Heart right ventricle (tissue), 16 donors: ENCODE results near the gene ZBED2. TPM values are rescaled to one million over a fixed set of nuclear protein-coding genes. Genes with fewer than 3 reads are reported as not detected.

ENCODE experiments used
- ATAC-seq, 8 donors: fragments of 200-7000 bp; cut with Tn5 transposase; one replicate each; pipeline ENCODE4 v1.9.1; 2020; ENCODE audit warnings: mild to moderate bottlenecking in 8 of 8, moderate library complexity in 8 of 8, moderate number of reproducible peaks in 1 of 8
- DNase-seq, 2 donors: peaks; one replicate each; pipeline ENCODE4 v3.0.0-alpha.2; 2020
- H3K27ac ChIP-seq, 10 donors: fragments of 200-600 bp; sonication (generic) in 2 of 10; one replicate each; pipeline versions ENCODE4 v1.5.0 to v1.8.0; 2020 to 2022; ENCODE audit warnings: mild to moderate bottlenecking in 3 of 10
- H3K27me3 ChIP-seq, 7 donors: fragments of 200-600 bp; one replicate each; pipeline ENCODE4 v1.8.0; 2021 to 2022; ENCODE audit warnings: mild to moderate bottlenecking in 2 of 7
- H3K36me3 ChIP-seq, 9 donors: fragments of 200-600 bp; sonication (generic) in 1 of 9; one replicate each; pipeline versions ENCODE4 v1.5.0 to v1.8.0; 2020 to 2022; ENCODE audit warnings: mild to moderate bottlenecking in 2 of 9
- H3K4me1 ChIP-seq, 9 donors: fragments of 200-600 bp; sonication (generic) in 1 of 9; one replicate each; pipeline versions ENCODE4 v1.5.0 to v1.8.0; 2020 to 2022; ENCODE audit warnings: mild to moderate bottlenecking in 4 of 9
- H3K4me3 ChIP-seq, 10 donors: fragments of 200-600 bp; sonication (generic) in 2 of 10; one replicate each; pipeline versions ENCODE4 v1.5.0 to v1.8.0; 2020 to 2022; ENCODE audit warnings: mild to moderate bottlenecking in 7 of 10, moderate library complexity in 2 of 10
- H3K9me3 ChIP-seq, 11 donors: fragments of 200-600 bp in 10 of 11; sonication (generic) in 2 of 11; one replicate each; pipeline versions ENCODE4 v1.5.0 to v1.8.0; 2013 to 2022; ENCODE audit warnings: mild to moderate bottlenecking in 2 of 11, control low read depth in 1 of 11, moderate library complexity in 1 of 11
- WGBS, 2 donors: extraction: QIAGEN DNeasy Blood & Tissue Kit; methylation state at CpG; one replicate each; pipeline ENCODE4 v1.1.7; 2013; ENCODE audit warnings: inconsistent platforms in 1 of 2; 5-methylcytosine and 5-hydroxymethylcytosine counted together
- intact Hi-C, 10 donors: fragments of 100-400 bp; cut with DNase I; formaldehyde crosslinking; loops; one replicate each; pipeline versions ENCODE4 v1.11.1 to v1.14.2; 2022
- polyA plus RNA-seq, 2 donors: library from polyadenylated mRNA; stranded (reverse); fragments of 200-250 nt; gene quantifications; one replicate each; pipeline ENCODE4 v1.2.3, GENCODE V29; 2013
- total RNA-seq, 10 donors: library from RNA; stranded (reverse); fragmentation: NEBNext Ultra II Directional in 3 of 10; extraction: Animal tissue kit (Norgen Biotek cat#: 25700) in 3 of 10; gene quantifications; one replicate each; pipeline versions ENCODE4 v1.2.1 to v1.2.4, GENCODE V29; 2021 to 2023
- TF ChIP-seq, protein P1 (sequence below), 9 donors: fragments of 200-600 bp; sonication (generic) in 2 of 9; IDR thresholded peaks; one replicate each; pipeline versions ENCODE4 v1.5.0 to v1.8.0; 2021 to 2022; ENCODE audit warnings: antibody characterized with exemption in 9 of 9, mild to moderate bottlenecking in 5 of 9, moderate library complexity in 1 of 9
- donor health status: Arrhythmogenic right ventricular cardiomyopathy.
- donor health status: ischemic (EF 13 %, LVEDD 7.1; RV severe dilation, severe dysfunction).
- donor health status: healthy with polysubstance abuse.
- donor health status: DM: no; HTN: yes; CAD: no.
- donor health status: DM: no; HTN: no; CAD: no.
- donor health status: ischemic (EF 25% LVEDD 6.9; RV normal size, moderate dysfunction).
- donor health status: ischemic (EF 25% LVEDD 5.7; RV mildly dilated, moderate dysfunction).
- donor health status: healthy.
- donor health status: DM: yes; HTN: yes; CAD: no.
- donor health status: Ischemic cardiomyopathy.
- donor health status: ischemic (EF 35%, LVEDD 5.7; RV mildly dilated, moderate dysfunction).
- donor health status: nonischemic (EF 11% LVEDD 7.7; RV severe dilation, severe dysfunction).
- donor health status: DM: yes; HTN: yes; CAD: no.
- donor health status: PGD.
- donor health status: ischemic (EF 29% LVEDD 5.4; RV normal size, mild dysfunction).
- donor health status: nonischemic (EF 23%, LVEDD 6.1; RV moderate dilation, normal function).

The ZBED2 gene
- total and polyA plus RNA-seq, 12 donors, result 0.83 TPM; not detected in 11

- DNase-seq, result no peak
- no peak for ATAC-seq
- 64 to 67% methylated on average over 2 of the region's 2 CpGs for WGBS, 2 donors
- Histone ChIP-seq H3K27ac (no peak overlapping the region), H3K9me3 (peaks cover 0 to 31% (median 0%) of the 10 kb centered on the region in 11 donors), H3K36me3 (no peaks in the 10 kb centered on the region), H3K4me1 (no peaks in the 10 kb centered on the region), H3K27me3 (no peaks in the 10 kb centered on the region), H3K4me3 (no peak overlapping the region)
- TF ChIP-seq, protein P1, sequence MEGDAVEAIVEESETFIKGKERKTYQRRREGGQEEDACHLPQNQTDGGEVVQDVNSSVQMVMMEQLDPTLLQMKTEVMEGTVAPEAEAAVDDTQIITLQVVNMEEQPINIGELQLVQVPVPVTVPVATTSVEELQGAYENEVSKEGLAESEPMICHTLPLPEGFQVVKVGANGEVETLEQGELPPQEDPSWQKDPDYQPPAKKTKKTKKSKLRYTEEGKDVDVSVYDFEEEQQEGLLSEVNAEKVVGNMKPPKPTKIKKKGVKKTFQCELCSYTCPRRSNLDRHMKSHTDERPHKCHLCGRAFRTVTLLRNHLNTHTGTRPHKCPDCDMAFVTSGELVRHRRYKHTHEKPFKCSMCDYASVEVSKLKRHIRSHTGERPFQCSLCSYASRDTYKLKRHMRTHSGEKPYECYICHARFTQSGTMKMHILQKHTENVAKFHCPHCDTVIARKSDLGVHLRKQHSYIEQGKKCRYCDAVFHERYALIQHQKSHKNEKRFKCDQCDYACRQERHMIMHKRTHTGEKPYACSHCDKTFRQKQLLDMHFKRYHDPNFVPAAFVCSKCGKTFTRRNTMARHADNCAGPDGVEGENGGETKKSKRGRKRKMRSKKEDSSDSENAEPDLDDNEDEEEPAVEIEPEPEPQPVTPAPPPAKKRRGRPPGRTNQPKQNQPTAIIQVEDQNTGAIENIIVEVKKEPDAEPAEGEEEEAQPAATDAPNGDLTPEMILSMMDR (IDR thresholded peaks at IDR 0.05), result no peak
- intact Hi-C loops, result no loop called here
Measured at GRCh38 chr3:111627092-111627491, 31.9 kb upstream of the ZBED2 start.

GRCh38 chr3:111621535-111621934, 26.4 kb upstream of the ZBED2 start:
- no peak overlapping the region for H3K27ac ChIP-seq
- intact Hi-C loops, result no loop called here
- ATAC-seq (no peak), DNase-seq (no peak)
- H3K9me3 ChIP-seq, result no peaks in the 10 kb centered on the region
- H3K27me3 ChIP-seq, result peaks cover 0 to 5% (median 0%) of the 10 kb centered on the region in 7 donors
- H3K4me1 ChIP-seq, result no peaks in the 10 kb centered on the region
- 44 to 46% methylated on average over 5 of the region's 5 CpGs for WGBS, 2 donors
- H3K4me3 ChIP-seq, result no peak overlapping the region
- no peaks in the 10 kb centered on the region for H3K36me3 ChIP-seq
- TF ChIP-seq, protein P1 (IDR thresholded peaks at IDR 0.05), result peak in 4 of 9 donors; percentile 8 to 38 (median 20)

DNA sequence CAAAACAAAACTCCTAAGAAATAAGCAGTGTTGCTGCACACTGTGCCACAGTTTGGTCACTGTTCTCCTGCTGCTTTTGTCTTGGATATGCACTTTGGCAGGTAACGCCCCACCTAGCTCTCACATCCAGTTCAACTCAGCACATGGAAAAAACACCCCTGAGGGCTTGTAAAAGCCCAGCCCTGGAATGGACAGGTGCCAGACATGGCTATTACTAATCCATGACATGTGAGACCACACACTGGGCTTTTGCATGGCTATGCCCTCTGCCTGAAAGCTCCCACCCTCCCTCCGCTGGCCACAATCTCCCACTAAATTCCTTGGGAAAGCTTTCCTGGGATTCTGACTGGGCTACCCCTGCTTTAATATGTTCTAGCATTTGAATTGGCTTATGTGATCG, 24.7 kb upstream of the ZBED2 start:
- 76 to 81% methylated on average over 3 of the region's 3 CpGs for WGBS, 2 donors
- TF ChIP-seq, protein P1 (IDR thresholded peaks at IDR 0.05), result no peak
- intact Hi-C loops, result no loop called here
- H3K27ac ChIP-seq, result no peak overlapping the region
- DNase-seq (no peak), ATAC-seq (no peak)
- H3K4me1 ChIP-seq, result no peaks in the 10 kb centered on the region
- H3K9me3 ChIP-seq, result no peaks in the 10 kb centered on the region
- no peak overlapping the region for H3K4me3 ChIP-seq
- H3K27me3 ChIP-seq, result peaks cover 0 to 5% (median 0%) of the 10 kb centered on the region in 7 donors
- no peaks in the 10 kb centered on the region for H3K36me3 ChIP-seq

GRCh38 chr3:111618945-111619344, 23.8 kb upstream of the ZBED2 start:
- intact Hi-C loops, result no loop called here
- Histone ChIP-seq H3K4me1 (no peaks in the 10 kb centered on the region), H3K36me3 (no peaks in the 10 kb centered on the region), H3K27ac (no peak overlapping the region), H3K9me3 (no peaks in the 10 kb centered on the region), H3K27me3 (peaks cover 0 to 5% (median 0%) of the 10 kb centered on the region in 7 donors), H3K4me3 (no peak overlapping the region)
- TF ChIP-seq, protein P1 (IDR thresholded peaks at IDR 0.05), result no peak
- DNase-seq, result no peak
- ATAC-seq, result no peak
